HG03097 (cell line): ENCODE results near the gene FAT1.

Experiments used
- ATAC-seq: cut with Tn5 transposase; IDR thresholded peaks from one replicate; pipeline ENCODE4 v1.9.1; 2021; ENCODE audit not compliant: unreplicated experiment, low FRiP score

FAT1 gene

DNA sequence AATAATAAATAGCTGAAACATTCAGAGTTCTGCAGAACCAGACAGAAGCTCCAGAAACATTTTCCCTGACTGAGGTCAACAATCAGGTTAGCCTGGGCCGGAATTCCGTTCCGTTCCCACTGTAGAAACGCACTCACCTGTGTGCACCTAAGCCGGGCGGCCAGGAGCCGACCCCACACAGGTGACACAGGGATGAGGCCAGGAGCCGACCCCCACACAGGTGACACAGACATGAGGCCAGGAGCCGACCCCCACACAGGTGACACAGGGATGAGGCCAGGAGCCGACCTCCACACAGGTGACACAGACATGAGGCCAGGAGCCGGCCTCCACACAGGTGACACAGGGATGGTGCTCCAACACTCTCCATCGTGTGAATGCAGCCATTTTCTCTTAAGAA is 21.9 kb downstream of the FAT1 start:
- no peak for ATAC-seq

DNA sequence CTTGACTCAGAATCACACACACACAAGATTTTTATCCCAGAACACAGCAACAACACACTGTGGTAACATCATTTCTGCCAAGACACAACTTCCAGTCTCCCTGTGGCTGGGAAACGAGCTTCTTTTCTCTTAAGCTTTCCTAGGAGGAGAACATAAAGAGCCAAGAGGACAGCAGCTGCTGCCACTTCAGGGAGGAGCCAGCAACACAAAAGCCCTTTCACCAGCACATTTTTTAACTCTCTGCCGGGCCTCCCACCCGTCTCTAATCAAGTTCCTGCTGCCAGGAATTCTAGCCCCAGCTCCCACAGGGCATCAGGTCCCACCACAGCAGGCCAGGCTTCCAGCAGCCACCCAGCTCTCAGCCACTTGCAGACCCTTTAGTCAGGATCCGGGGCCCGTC is 22.4 kb downstream of the FAT1 start:
- no peak for ATAC-seq

DNA sequence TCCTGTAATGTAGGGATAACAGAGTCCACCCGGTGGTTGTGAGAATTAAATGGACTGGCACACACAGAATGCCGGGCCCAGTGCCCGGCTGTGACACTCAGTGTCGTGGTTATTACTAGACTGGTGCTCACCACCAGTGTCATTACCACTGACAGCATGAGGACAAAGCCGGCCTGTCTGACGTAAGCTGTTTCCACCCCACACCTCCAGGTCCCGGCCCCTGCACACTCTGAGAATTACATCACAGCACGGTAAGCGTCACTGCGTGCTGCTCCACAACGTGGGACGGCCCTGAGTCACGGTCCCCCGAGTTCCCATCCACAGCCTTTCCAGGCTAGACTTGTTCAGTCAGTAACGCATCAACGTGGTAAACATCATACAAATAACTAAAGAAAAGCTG is 22.9 kb downstream of the FAT1 start:
- ATAC-seq, result no peak

DNA sequence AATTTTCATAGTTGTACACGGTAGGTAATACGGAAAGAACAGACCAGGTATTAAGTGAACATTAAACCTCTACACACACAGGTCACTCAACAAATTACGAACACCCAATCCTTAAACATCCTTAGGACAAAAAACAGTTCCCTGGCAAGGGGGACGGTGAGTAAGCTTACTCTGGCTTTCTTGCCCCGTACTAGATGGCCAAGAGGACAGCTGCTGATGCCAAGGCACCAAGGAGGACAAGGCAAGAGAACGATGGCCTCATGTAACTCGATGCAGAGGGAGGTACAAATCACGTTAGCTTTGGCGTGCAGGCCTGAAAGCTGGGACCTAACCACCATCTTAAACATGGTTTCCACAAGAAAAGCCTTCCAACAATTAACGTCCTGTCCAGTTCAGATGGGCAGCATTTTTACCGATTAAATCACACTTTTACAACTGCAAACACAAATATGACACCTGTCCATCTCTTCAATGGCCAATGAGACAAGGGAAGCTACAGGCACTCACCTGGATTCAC is 23.7 kb downstream of the FAT1 start:
- no peak for ATAC-seq

DNA sequence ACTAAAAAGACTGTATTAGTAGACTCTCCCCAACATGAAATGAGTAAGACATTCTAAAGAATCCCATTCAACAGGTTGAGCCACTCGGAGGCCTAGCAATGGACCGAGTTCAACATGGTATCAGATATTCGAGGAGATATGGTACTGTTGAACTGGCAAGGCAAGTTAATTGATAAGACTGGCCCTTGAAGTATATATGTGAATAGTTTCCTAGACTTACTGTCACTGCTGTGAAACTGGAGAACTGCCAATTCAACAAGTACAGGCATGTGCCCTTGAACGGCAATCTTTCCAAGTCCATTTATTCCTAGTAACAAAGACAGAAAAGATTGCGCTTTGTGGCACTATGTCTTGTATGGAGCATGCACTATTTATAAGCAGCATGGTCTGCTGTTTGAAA is 24.4 kb downstream of the FAT1 start:
- no peak for ATAC-seq

DNA sequence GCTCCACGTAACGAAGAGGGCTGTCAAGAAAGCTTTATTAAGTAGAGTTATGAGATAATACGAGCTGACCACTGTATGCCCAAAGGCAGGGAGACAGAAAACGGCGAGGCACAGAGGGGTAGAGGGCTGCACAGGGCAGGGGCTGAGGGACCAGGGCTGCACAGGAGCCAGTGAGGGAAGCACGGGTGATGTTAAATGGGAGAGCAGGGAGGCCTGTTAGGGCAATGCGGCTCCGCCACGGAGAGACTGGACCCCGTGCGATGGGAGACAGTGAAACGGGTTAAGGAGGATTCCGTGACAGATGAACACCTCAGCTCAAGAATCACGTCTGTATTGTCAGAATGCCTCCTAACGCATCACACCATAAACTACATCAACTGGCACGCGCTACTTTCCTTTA is 25.1 kb downstream of the FAT1 start:
- no peak for ATAC-seq

DNA sequence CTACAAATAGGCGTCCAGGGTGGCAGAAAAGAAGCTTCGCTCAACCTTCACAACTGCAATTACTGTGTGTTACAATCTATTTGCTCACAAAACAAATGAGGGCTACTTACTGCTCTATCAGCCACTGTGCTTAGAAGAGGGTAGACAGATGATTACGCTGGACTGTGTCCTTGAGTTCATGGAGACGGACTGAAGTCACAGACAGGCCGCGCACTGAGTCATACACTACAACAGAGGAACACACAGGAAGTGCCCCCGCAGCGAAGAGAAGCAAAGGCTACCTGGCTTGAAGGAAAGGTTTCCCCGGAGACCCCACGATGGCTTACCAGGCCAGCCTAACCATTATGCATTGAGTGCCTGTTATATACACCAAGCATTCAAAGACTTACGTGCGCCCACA is 25.6 kb downstream of the FAT1 start:
- ATAC-seq, result no peak

DNA sequence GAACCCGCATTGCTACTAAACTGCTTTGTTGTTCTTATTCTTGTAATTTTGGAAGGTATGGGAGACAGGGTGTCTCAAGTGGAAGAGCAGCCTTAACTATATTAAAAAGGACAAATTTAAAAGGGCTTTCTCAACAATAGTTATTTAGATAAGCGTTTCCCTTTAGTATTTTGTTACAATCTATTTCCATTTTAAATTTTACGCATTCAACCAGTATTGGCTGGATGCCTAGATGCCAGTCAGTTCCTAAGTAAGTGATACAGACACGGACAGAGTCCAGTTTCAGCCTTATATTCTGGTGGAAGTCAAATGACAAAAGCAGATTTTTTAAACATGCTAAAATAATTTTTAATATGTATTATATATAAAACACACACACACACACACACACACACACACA is 28.3 kb downstream of the FAT1 start:
- no peak for ATAC-seq

DNA sequence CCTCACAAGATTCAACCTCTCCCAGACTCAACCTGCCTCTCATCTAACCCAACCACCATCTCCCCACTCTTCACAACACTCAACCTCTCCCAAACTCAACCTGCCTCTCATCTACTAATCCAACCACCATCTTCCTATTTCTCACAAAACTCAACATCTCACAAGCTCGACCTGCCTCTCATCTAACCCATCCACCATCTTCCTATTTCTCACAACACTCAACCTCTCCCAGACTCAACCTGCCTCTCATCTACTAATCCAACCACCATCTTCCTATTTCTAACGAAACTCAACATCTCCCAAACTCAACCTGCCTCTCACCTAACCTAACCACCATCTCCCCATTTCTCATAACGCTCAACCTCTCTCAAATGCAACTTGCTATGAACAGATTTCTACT is 29.8 kb downstream of the FAT1 start:
- no peak for ATAC-seq

DNA sequence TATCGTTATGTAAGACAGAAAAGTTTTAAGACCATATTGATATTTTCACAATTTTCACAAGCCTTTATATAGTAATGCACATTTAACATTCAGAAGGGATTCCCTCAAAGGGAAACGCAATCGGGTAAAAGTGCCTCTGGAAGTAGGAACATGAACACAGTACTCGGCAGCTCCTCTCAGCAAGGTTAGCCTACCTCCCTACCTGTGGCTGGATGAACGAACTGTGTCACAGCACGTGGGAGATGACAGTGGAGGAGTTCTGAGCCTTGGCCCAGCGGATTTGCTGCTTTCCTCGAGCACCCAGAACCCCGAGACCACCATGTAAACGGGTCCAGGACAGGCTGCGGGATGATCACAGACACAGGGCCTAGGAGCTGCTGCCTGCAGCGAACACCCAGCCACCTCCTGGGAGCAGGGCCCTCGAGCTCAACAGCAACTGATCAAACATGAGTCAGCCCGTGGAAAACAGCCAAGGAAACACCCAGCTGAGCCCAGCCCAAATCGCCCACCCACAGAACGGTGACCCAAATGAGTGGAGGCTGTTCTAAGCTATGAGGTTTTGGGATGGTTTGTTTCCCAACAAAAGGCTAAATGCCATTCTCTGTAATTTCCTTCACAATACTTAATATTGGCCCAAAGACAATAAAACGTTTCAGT is 30.4 kb downstream of the FAT1 start:
- no peak for ATAC-seq

DNA sequence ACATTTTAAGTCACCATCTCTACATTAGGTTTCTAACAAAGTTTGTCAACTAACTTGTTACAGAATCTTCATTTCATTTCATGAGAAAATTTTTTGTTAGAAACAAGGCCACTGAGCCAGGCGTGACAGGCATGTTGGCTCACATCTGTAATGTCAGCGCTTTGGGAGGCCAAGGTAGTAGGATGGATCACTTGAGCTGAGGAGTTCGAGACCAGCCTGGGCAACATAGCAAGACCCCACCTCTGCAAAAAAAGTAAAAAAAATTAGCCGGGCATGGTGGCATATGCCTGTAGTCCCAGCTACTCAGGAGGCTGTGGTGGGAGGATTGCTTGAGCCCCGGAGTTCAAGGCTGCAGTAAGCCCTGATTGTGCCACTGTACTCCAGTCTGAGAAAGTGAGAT is 32.3 kb downstream of the FAT1 start:
- no peak for ATAC-seq

DNA sequence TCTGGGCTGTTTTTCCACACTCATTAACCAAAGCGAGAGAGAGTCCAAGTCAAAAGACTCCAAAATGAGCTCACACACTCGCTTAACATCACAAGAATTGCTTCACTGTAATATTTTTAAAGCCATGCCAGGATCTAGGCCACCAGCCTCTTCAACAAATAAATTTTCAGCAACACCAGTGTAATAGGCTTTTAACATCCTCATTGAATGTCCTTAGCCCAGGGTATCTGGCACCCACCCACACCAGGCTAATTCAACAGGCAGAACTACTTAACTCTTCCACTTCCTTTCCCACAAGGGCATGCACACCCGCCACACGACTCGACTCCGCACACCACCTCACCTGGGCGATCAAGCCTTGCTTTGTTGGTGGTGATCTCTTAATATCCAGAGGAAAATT is 34.2 kb downstream of the FAT1 start:
- no peak for ATAC-seq

DNA sequence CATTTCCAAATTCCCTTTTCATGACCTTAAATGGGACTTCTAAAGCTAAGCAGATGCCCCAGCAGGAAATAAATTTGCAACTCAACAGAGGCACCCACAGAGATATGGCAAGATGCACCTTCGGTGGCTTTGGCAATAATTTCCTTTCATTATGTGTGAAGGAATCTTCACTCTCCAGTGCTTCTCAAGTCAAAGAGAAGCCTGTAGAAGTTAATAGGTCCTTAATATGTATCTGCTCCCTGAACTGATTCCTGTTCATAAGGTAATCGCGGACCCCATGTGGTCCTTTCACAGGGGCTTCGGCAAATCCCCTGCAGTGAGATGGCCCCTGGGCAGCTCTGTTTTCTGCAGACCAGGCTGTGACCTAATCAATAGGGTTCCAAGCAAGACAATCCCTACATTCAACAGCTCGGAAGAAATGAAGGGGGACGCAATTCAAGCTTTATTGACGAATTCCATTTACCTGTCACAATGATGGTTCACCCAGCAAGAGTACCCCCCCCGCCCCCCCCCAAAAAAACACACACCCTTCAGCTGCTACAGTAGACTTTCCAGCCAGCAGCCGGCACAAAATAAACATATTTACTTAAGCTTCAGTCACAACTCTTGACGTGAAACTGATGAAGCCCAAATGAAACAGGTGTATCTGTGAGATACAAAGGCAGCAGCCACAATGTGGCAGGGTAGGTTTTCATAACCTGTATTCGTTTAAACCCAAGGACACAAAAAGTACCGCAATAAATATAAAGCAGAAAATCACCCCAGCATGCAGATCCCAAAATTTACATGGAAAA is 35.3 kb downstream of the FAT1 start:
- no peak for ATAC-seq

DNA sequence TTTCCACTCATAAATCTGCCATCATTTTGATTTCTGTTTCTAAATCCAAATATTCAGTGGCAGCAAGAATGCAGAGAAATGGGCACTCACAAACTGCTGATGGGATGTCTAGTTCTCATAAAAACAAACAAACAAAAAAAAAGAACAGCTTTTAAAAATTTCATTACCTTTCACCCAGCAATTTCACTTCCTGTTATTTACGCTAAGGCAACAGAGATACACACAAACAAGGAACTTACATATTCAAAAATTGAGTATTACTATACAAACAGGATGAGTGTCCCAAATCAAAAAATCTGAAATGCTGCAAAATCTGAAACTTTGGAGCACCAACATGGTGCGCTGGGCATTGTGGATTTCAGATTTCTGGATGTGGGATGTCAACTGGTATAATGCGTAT is 36.4 kb downstream of the FAT1 start:
- no peak for ATAC-seq

DNA sequence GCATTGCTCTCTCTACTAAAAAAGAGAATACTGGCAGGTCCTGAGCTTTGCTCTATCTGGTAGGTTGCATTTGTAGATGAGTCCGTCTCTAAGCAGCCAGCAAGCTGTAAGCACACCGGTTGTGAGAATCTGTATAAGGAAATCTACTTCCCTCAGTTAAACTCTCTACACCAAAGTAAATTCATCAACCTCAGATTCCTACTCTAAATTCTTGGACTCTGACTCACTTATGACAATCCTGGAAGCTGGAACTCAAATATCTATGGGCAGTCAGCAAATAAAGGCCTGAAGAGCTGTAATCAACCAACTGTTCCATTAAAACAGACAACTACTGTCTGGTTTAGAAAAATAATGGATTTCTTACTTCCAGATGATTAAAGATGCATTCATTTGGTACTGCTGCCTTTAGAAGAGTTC is 37.9 kb downstream of the FAT1 start:
- ATAC-seq, result no peak

DNA sequence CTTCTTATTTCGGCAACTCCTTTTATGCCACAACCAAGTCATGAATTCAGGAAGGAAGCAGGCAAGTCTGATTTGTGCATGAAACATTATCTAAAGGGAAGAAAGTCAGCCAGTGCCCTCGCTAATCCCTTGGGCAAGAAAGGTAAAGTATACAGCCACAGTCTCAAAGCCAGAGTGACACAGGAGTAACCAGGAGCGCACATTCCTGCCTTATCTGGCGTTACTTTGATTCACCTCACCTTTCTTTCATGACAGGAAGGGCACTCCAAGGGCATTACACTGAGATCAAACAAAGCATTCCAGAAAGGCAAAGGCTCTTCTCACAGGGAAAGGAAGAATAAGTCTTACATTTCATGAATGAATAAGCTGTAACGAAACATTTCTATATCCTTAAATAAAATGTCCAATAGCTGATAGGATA is 38.8 kb downstream of the FAT1 start:
- ATAC-seq, result no peak

DNA sequence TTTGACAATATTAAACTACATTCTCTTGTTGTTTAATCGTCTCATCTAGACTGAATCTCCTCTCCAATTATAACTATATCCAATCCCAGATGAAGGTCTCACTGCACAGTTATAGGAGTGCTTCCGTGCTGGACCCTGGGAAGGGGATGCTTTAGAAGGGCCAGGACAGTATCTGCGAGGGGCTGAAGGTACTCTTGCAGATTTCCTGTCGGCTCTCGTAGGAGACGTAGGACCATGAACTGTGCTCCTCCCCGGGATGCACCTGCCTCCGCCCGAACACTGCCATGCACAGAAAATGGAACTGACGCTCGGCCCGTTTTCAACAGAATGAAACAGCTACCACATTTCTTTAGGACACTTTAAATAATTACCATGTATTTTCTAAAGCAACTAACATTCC is 39.4 kb downstream of the FAT1 start:
- no peak for ATAC-seq

DNA sequence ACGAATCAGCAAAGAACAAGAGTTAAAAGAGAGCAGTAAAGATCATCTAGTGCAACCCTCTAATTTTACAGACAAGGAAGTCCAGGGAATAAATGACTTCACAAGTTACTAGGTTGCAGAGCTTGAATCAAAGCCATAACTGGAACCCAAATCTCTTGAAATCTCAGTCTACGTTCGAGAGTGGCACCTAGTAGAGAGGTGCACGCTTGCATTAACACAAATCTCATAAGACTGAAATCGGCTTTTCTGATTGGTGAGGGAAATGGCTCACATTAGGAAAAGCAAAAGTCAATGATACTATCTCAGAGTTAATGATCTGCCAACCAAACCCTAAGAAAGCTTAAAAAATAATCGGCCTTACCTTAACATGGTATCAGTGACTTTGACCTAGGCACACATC is 43.0 kb downstream of the FAT1 start:
- ATAC-seq, result no peak

DNA sequence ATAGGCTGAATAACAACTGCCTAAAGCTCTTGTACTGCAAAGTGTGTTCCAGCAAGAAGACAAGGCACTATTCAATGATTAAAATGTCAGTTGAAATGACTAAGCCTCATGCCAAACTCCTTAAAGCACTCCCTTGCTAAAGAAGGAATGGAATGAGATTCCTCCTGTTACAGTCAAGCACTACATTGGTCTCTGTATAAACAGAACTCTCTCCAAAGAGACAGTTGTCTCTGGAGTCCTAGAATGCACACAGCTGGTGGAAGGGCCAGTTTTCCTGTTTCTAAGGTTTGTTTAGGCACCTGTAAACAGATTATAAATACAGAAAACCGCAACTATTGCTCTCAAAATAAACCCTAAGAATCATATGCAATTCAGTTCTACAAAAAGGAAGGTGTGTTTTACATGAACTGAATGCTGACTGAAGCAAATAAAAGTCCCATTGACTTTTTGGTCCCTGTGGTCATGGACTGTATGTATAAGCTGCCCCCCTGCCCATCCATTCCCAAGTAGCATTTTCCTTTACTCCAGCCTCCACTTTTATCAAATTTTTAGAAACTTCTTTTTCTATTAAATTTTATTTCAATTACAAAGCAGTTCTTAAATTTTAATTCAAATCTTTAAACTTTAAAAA is 47.0 kb downstream of the FAT1 start:
- ATAC-seq, result no peak

DNA sequence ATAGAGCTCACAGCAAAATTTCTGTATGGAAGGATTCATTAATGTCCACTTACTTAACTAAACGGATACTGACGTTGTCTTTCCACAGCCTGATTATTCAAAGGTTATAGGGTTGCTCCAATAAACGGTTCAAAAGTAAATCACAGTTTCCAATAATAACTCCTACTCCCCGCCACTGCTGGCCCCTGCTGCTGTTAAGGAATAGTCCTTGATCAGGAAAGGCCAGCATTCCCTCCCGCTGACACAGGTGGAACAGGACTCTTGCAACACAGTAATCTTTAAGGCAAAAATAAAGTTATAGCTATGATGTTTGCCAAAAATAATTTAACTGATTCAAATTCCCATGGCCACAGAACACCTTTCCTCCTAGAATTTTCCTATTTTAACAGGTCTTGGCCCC is 53.9 kb downstream of the FAT1 start:
- ATAC-seq, result no peak

DNA sequence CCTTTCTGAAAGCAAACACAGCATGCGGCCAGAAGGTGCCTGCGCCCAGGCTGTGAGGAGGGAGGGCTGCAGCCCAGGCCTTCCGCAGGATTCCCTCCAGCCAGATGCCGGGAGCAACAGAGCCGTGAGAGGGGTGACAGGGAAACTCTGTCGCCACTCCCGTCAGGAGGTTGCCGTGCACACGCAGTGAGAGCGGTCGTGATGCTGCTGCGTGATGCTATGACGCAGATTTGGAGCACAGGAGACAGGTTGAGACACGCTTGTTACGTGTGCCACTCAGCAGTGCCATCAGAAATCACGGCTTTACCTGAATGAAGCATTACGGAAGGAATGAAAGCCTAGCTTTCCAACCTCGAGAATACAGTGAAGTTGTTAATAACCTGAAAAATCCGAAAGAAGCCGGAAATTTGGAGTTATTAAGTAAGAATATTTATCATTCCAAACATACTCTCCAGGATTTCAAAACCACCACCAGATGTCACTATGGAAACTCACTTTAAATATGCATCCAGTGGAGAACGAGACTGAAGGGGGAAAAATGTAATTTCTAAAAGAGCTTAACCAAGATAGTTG is 54.4 kb downstream of the FAT1 start:
- ATAC-seq, result no peak
